OCI-LY3 (cell line): Measurements from ENCODE around the gene NRP1.

Experiments
- H2AFZ ChIP-seq: fragments of 200-600, 300-600 bp; shearing (Covaris generic); 2 replicates; pipeline ENCODE4 v1.6.0; 2014; ENCODE audit warnings: antibody characterized with exemption, low read depth, low read length
- H3K27ac ChIP-seq: fragments of 200-600, 300-600 bp; sonication (generic); 2 replicates; pipeline ENCODE4 v1.5.1; 2014; ENCODE audit warnings: mild to moderate bottlenecking, low read length, moderate library complexity, mixed read lengths
- H3K27me3 ChIP-seq: fragments of 200-600, 300-600 bp; sonication (generic); 2 replicates; pipeline ENCODE4 v1.6.1; 2014; ENCODE audit warnings: low read depth, low read length, mixed read lengths
- H3K36me3 ChIP-seq: fragments of 200-600, 300-600 bp; sonication (generic); replicated peaks from 2 replicates; pipeline ENCODE3; 2014; ENCODE audit warnings: low read depth, low read length, mixed read lengths
- H3K4me1 ChIP-seq: fragments of 300-600, 200-600 bp; sonication (generic); 2 replicates; pipeline ENCODE4 v1.6.1; 2014; ENCODE audit warnings: low read length, mixed read lengths
- H3K4me2 ChIP-seq: fragments of 200-600, 300-600 bp; sonication (generic); 2 replicates; pipeline ENCODE4 v1.6.1; 2014; ENCODE audit warnings: low read length, mixed read lengths
- H3K4me3 ChIP-seq: fragments of 300-600, 200-600 bp; sonication (generic); 2 replicates; pipeline ENCODE4 v1.5.1; 2014; ENCODE audit warnings: antibody characterized with exemption, mild to moderate bottlenecking, low read length, moderate library complexity
- H3K79me2 ChIP-seq: fragments of 300-600, 200-600 bp; shearing (Covaris generic); 2 replicates; pipeline ENCODE4 v1.6.1; 2014; ENCODE audit warnings: mild to moderate bottlenecking, low read length, mixed read lengths
- H3K9ac ChIP-seq: fragments of 300-600, 200-600 bp; shearing (Covaris generic); 2 replicates; pipeline ENCODE4 v1.6.0; 2014; ENCODE audit warnings: mild to moderate bottlenecking, low read length, moderate library complexity
- H3K9me3 ChIP-seq: fragments of 200-600, 300-600 bp; shearing (Covaris generic); 2 replicates; pipeline ENCODE4 v1.6.1; 2014; ENCODE audit warnings: low read length, mixed read lengths; ENCODE audit not compliant: insufficient read depth
- H4K20me1 ChIP-seq: fragments of 200-600, 300-600 bp; sonication (generic); 2 replicates; pipeline ENCODE4 v1.6.1; 2016; ENCODE audit warnings: low read length, mixed read lengths; ENCODE audit not compliant: insufficient read depth
- CTCF ChIP-seq: fragments of 200-600, 300-600 bp; sonication (generic); IDR thresholded peaks from 2 replicates; pipeline ENCODE4 v1.5.1; 2014; ENCODE audit warnings: antibody characterized with exemption, low read length, low read depth
- EZH2phosphoT487 ChIP-seq: fragments of 200-600 bp; shearing (Covaris generic); IDR thresholded peaks from 2 replicates; pipeline ENCODE4 v1.6.1; 2018; ENCODE audit warnings: antibody characterized with exemption, mixed run types, low read depth

The NRP1 gene

GRCh38 chr10:33150889-33151288 is 183.6 kb downstream of the NRP1 start:
- TF ChIP-seq EZH2phosphoT487: no peak
- no peak for TF ChIP-seq CTCF
- Histone ChIP-seq H4K20me1 (no peaks in the 10 kb centered on the region), H3K4me2 (no peak overlapping the region), H3K4me1 (peaks cover 6% of the 10 kb centered on the region), H2AFZ (no peak overlapping the region), H3K9ac (no peak overlapping the region), H3K9me3 (no peaks in the 10 kb centered on the region), H3K79me2 (no peaks in the 10 kb centered on the region), H3K27ac (no peak overlapping the region), H3K4me3 (no peak overlapping the region), H3K36me3 (no peaks in the 10 kb centered on the region), H3K27me3 (no peaks in the 10 kb centered on the region)

GRCh38 chr10:33150146-33150545 is 184.3 kb downstream of the NRP1 start:
- Histone ChIP-seq H3K36me3 (no peaks in the 10 kb centered on the region), H3K9me3 (no peaks in the 10 kb centered on the region), H4K20me1 (no peaks in the 10 kb centered on the region), H3K27ac (no peak overlapping the region), H3K4me2 (no peak overlapping the region), H2AFZ (no peak overlapping the region), H3K4me1 (peaks cover 3% of the 10 kb centered on the region; the same call in 1 of the 2 replicates), H3K9ac (no peak overlapping the region), H3K27me3 (no peaks in the 10 kb centered on the region), H3K4me3 (no peak overlapping the region), H3K79me2 (no peaks in the 10 kb centered on the region)
- TF ChIP-seq CTCF (no peak), EZH2phosphoT487 (no peak)

GRCh38 chr10:33147013-33147310 is 187.5 kb downstream of the NRP1 start:
- H3K27ac ChIP-seq: no peak overlapping the region
- H2AFZ ChIP-seq: no peak overlapping the region
- H4K20me1 ChIP-seq: no peaks in the 10 kb centered on the region
- H3K36me3 ChIP-seq: no peaks in the 10 kb centered on the region
- H3K4me2 ChIP-seq: no peak overlapping the region
- no peaks in the 10 kb centered on the region for H3K9me3 ChIP-seq
- TF ChIP-seq EZH2phosphoT487 (no peak), CTCF (no peak)
- no peaks in the 10 kb centered on the region for H3K79me2 ChIP-seq
- no peak overlapping the region for H3K4me3 ChIP-seq
- 0 out of 2 replicates have a peak, but pooled peaks cover 4% of the 10 kb centered on the region for H3K4me1 ChIP-seq
- no peak overlapping the region for H3K9ac ChIP-seq
- no peaks in the 10 kb centered on the region for H3K27me3 ChIP-seq

GRCh38 chr10:33146189-33147012 is 188.1 kb downstream of the NRP1 start:
- H3K9ac ChIP-seq: no peak overlapping the region
- H2AFZ ChIP-seq: no peak overlapping the region

More at GRCh38 chr10:33146189-33147012, 188.1 kb downstream of the NRP1 start:
- no peaks in the 10 kb centered on the region for H3K27me3 ChIP-seq
- no peaks in the 10 kb centered on the region for H3K79me2 ChIP-seq
- no peaks in the 10 kb centered on the region for H3K9me3 ChIP-seq
- TF ChIP-seq CTCF (no peak), EZH2phosphoT487 (no peak)
- 0 out of 2 replicates have a peak, but pooled peaks cover 4% of the 10 kb centered on the region for H3K4me1 ChIP-seq
- no peaks in the 10 kb centered on the region for H3K36me3 ChIP-seq
- H3K4me3 ChIP-seq: no peak overlapping the region
- no peak overlapping the region for H3K27ac ChIP-seq
- H4K20me1 ChIP-seq: no peaks in the 10 kb centered on the region
- H3K4me2 ChIP-seq: no peak overlapping the region
